ENCODE data around the gene RPUSD1. TPM values are rescaled to one million over a fixed set of nuclear protein-coding genes. Genes with fewer than 3 reads are reported as not detected.
A peak's percentile ranks its signal among the peaks of the same experiment; 100 is the strongest.

The RPUSD1 gene
- polyA plus RNA-seq, 1 donor (not counting 4 experiments of a cell fraction or from before 2014, with no cell fraction given), result 11.9 TPM

DNA sequence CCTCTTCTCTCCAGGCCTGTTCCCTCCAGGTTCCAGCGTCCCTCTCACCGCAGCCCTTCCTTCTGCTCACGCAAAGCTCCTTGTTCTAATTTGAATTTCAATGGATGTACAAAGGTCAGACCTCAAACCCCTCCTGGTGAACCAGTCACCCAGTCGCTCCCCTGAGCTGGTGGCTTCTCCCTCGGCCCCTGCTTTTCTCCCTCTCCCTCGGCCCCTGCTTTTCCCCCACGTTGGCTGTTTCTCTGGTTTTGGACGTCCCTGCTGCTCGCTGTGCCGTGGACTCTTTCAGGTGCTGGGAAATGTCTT is 36.2 kb downstream of the RPUSD1 start:
- no peaks in the 10 kb centered on the region for H3K36me3 ChIP-seq (ENCODE audit: control insufficient read depth in 2 of 2, extremely low read depth in 1 of 2, insufficient read depth in 2 of 2, low read length in 2 of 2)
- H2AFZ ChIP-seq (ENCODE audit: control insufficient read depth, low read length), result peak overlapping the region; percentile 83
- H3K4me3 ChIP-seq (ENCODE audit: control insufficient read depth in 2 of 3, extremely low read depth in 1 of 3, insufficient read depth in 2 of 3, low read depth in 1 of 3, low read length in 3 of 3), result no peak overlapping the region
- DNase-seq (ENCODE audit: low read depth, low spot score), result no peak
- no peak overlapping the region for H3K27ac ChIP-seq (ENCODE audit: control insufficient read depth, insufficient read depth, low read length)
- peak overlapping the region; percentile 51 for H3K4me2 ChIP-seq (ENCODE audit: control insufficient read depth, extremely low read depth, insufficient read depth, low read depth, low read length)
- peaks cover 2% of the 10 kb centered on the region for H3K4me1 ChIP-seq (ENCODE audit: control insufficient read depth, extremely low read depth, insufficient read depth, low read length)
- peaks cover 9% of the 10 kb centered on the region for H3K27me3 ChIP-seq (ENCODE audit: control insufficient read depth, extremely low read depth, insufficient read depth, low read length)
- no peaks in the 10 kb centered on the region for H3K9me3 ChIP-seq (ENCODE audit: control insufficient read depth, low read depth, low read length)
- H3K9me1 ChIP-seq (ENCODE audit: control insufficient read depth, extremely low read depth, insufficient read depth, low read length), result no peaks in the 10 kb centered on the region
- no peak for TF ChIP-seq EZH2 (IDR thresholded peaks at IDR 0.05; ENCODE audit: low read length)
- TF ChIP-seq, protein P1, sequence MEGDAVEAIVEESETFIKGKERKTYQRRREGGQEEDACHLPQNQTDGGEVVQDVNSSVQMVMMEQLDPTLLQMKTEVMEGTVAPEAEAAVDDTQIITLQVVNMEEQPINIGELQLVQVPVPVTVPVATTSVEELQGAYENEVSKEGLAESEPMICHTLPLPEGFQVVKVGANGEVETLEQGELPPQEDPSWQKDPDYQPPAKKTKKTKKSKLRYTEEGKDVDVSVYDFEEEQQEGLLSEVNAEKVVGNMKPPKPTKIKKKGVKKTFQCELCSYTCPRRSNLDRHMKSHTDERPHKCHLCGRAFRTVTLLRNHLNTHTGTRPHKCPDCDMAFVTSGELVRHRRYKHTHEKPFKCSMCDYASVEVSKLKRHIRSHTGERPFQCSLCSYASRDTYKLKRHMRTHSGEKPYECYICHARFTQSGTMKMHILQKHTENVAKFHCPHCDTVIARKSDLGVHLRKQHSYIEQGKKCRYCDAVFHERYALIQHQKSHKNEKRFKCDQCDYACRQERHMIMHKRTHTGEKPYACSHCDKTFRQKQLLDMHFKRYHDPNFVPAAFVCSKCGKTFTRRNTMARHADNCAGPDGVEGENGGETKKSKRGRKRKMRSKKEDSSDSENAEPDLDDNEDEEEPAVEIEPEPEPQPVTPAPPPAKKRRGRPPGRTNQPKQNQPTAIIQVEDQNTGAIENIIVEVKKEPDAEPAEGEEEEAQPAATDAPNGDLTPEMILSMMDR (optimal IDR thresholded peaks at IDR 0.05 in 1 of 3, IDR thresholded peaks at IDR 0.05 in 1 of 3, conservative IDR thresholded peaks at IDR 0.05 in 1 of 3; ENCODE audit: extremely low read depth in 1 of 3, insufficient read depth in 2 of 3, low read length in 3 of 3), result no peak
- dilution Hi-C loops (cut with MboI; ENCODE audit: extremely low pct_ligation_motif_present, low sequenced_read_pairs), result no loop called here
- no peak overlapping the region for H3K9ac ChIP-seq (ENCODE audit: control insufficient read depth, extremely low read depth, insufficient read depth, low read length)
- no peak for FAIRE-seq
- no peaks in the 10 kb centered on the region for H4K20me1 ChIP-seq (ENCODE audit: control insufficient read depth, extremely low read depth, insufficient read depth, low read length)
- H3K79me2 ChIP-seq (ENCODE audit: control insufficient read depth, insufficient read depth, low read length), result no peaks in the 10 kb centered on the region

DNA sequence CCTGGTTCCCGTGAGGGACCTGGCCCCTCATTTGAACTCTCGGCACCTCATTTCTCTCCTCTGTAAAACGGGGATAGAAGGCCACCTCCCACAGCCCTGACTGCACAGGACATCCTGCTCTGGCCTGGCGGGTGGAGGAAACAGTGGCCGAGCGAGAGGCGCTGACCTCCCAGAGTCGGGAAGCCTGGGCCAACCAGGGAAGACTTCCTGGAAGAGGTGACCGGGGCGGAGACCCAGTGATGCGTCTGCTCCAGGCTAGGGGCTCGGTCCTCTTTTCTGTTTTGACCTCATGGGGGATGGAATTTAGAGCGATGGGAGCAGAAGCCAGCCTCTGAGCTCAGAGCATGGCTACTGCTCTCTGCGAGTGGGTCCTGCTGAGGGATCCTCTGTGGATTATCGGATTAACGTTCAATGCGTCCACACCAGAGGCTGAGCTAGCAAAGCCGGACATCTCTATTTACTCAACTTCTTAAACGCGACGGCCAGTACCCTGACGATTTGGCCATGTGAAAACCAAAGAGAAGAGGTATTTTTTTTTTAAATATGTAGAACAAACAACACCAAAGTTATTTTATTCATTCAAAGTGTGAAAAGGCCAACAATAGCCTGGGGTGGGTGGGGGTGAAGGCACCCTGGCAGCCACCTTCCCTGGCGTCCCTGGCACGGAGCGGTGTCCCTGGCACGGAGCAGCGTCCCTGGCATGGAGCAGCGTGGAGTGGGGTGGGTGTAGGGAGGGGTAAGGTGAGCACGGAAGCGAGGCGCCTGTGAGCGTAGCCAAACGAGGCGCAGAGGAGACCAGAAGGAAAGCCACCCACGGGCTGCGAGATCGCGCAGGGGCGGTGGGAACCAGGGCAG is 36.8 kb downstream of the RPUSD1 start:
- Histone ChIP-seq H3K27me3 (ENCODE audit: control insufficient read depth, extremely low read depth, insufficient read depth, low read length) (peaks cover 9% of the 10 kb centered on the region), H3K9ac (ENCODE audit: control insufficient read depth, extremely low read depth, insufficient read depth, low read length) (no peak overlapping the region), H3K4me3 (ENCODE audit: control insufficient read depth in 2 of 3, extremely low read depth in 1 of 3, insufficient read depth in 2 of 3, low read depth in 1 of 3, low read length in 3 of 3) (no peak overlapping the region), H3K36me3 (ENCODE audit: control insufficient read depth in 2 of 2, extremely low read depth in 1 of 2, insufficient read depth in 2 of 2, low read length in 2 of 2) (no peaks in the 10 kb centered on the region), H3K4me1 (ENCODE audit: control insufficient read depth, extremely low read depth, insufficient read depth, low read length) (peaks cover 2% of the 10 kb centered on the region), H3K27ac (ENCODE audit: control insufficient read depth, insufficient read depth, low read length) (no peak overlapping the region), H3K9me1 (ENCODE audit: control insufficient read depth, extremely low read depth, insufficient read depth, low read length) (no peaks in the 10 kb centered on the region), H4K20me1 (ENCODE audit: control insufficient read depth, extremely low read depth, insufficient read depth, low read length) (no peaks in the 10 kb centered on the region), H3K9me3 (ENCODE audit: control insufficient read depth, low read depth, low read length) (no peaks in the 10 kb centered on the region), H2AFZ (ENCODE audit: control insufficient read depth, low read length) (peak overlapping the region; percentile 83), H3K4me2 (ENCODE audit: control insufficient read depth, extremely low read depth, insufficient read depth, low read depth, low read length) (peak overlapping the region; percentile 51), H3K79me2 (ENCODE audit: control insufficient read depth, insufficient read depth, low read length) (no peaks in the 10 kb centered on the region)
- FAIRE-seq, result no peak
- no peak for DNase-seq (ENCODE audit: low read depth, low spot score)
- dilution Hi-C loops (cut with MboI; ENCODE audit: extremely low pct_ligation_motif_present, low sequenced_read_pairs), result no loop called here
- no peak for TF ChIP-seq EZH2 (IDR thresholded peaks at IDR 0.05; ENCODE audit: low read length)
- TF ChIP-seq, protein P1 (optimal IDR thresholded peaks at IDR 0.05 in 1 of 3, IDR thresholded peaks at IDR 0.05 in 1 of 3, conservative IDR thresholded peaks at IDR 0.05 in 1 of 3; ENCODE audit: extremely low read depth in 1 of 3, insufficient read depth in 2 of 3, low read length in 3 of 3), result no peak

All from keratinocyte (primary cell).